ENCODE measurements around the gene FAM3A. TPM values are rescaled to one million over a fixed set of nuclear protein-coding genes. Genes with fewer than 3 reads are reported as not detected.

The FAM3A gene
- total RNA-seq, 6 experiments from 2014 or later = 56.9 to 67.8 (median 59.4) TPM

GRCh38 chrX:154481911-154482601, 34.0 kb downstream of the FAM3A start:
- Mint-ChIP-seq H3K4me1 (ENCODE audit: low read depth) (0 out of 2 replicates have a peak, but pooled peaks cover 6% of the 10 kb centered on the region), H3K27ac (no peak overlapping the region), H3K9me3 (no peaks in the 10 kb centered on the region), H3K4me3 (no peak overlapping the region), H3K36me3 (ENCODE audit: low read depth) (no peaks in the 10 kb centered on the region), H3K27me3 (ENCODE audit: insufficient read depth) (no peaks in the 10 kb centered on the region)
- no peak for TF ChIP-seq CTCF (IDR thresholded peaks at IDR 0.05)
- no peak for DNase-seq

DNA sequence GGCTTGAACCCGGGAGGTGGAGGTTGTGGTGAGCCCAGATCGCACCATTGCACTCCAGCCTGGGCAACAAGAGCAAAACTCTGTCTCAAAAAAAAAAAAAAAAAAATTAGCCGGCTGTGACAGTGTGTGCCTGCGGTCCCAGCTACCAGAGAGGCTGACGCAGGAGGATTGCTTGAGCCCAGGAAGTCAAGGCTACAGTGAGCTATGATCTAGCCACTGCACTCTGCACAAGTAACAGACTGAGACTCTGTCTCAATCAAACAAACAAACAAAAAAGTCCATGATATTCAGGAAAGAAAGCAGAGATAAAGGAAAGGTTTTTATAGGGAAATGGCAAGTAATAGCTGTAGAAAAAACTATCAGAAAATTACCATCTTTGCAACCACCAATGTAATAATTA, 34.8 kb downstream of the FAM3A start:
- TF ChIP-seq CTCF (IDR thresholded peaks at IDR 0.05) = no peak
- H3K4me3 Mint-ChIP-seq = no peak overlapping the region
- H3K27ac Mint-ChIP-seq = no peak overlapping the region
- H3K9me3 Mint-ChIP-seq = no peaks in the 10 kb centered on the region
- H3K36me3 Mint-ChIP-seq (ENCODE audit: low read depth) = no peaks in the 10 kb centered on the region
- DNase-seq = no peak
- H3K27me3 Mint-ChIP-seq (ENCODE audit: insufficient read depth) = no peaks in the 10 kb centered on the region; the same call in 1 of the 2 replicates
- H3K4me1 Mint-ChIP-seq (ENCODE audit: low read depth) = 0 out of 2 replicates have a peak, but pooled peaks cover 6% of the 10 kb centered on the region

DNA sequence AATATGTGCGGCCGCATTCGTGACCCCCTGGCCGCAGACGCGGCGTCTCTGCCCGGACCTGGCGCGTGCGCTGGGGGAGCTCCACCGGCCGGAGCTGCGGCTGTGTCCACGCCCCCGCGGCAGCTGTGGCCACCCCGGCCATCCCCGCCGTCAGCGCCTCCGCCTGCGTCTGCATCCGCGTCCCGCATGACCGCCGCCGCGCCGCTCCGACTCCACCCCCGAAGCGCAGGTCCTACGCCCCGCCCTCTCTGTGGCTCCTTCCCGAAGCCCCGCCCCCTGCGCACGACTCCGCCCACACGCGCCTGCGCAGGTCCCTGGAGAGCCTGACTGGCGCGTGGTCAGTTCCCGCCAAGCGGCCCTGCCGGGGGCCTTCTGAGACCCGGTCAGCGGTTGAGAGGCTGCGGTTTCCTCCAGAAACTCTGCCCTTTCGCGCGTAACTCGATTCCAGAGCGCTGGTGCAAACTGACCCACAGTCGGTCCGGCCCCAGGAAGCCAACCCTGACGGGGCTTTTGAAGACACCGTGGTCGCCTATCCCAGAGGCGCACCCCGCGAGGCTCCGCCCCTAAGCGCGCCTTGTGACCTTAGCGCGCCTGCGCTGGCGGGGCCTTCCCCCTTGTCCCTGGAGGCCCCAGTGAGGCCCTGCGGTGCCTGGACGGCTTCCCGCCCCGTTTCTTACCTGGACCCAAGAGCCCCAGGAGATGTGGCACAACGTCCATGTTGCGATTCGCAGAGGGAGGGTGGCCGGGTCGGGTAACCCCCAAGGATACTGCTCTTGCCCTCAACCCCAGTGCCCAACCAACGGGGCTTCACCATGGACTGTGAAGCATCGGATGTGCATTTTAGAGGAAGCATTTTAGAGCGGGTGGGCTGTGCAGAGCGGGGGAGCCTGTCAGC, 37.1 kb downstream of the FAM3A start, which contains the start of gene LAGE3:
Gene LAGE3 (minus strand): TSS at position 554 of the 895 bp plus-strand sequence. CDS start 366 bp downstream, at position 188.
- H3K4me3 Mint-ChIP-seq = peak within 1 kb of the TSS; percentile 84
- H3K36me3 Mint-ChIP-seq (ENCODE audit: low read depth) = no peaks in the 10 kb centered on the region
- H3K9me3 Mint-ChIP-seq = no peaks in the 10 kb centered on the region
- peak within 1 kb of the TSS; percentile 45 for H3K27ac Mint-ChIP-seq
- no peak for TF ChIP-seq CTCF (IDR thresholded peaks at IDR 0.05)
- DNase-seq = peak; percentile 81
- H3K27me3 Mint-ChIP-seq (ENCODE audit: insufficient read depth) = peaks cover 2% of the 10 kb centered on the region
- no peaks in the 10 kb centered on the region for H3K4me1 Mint-ChIP-seq (ENCODE audit: low read depth)

DNA sequence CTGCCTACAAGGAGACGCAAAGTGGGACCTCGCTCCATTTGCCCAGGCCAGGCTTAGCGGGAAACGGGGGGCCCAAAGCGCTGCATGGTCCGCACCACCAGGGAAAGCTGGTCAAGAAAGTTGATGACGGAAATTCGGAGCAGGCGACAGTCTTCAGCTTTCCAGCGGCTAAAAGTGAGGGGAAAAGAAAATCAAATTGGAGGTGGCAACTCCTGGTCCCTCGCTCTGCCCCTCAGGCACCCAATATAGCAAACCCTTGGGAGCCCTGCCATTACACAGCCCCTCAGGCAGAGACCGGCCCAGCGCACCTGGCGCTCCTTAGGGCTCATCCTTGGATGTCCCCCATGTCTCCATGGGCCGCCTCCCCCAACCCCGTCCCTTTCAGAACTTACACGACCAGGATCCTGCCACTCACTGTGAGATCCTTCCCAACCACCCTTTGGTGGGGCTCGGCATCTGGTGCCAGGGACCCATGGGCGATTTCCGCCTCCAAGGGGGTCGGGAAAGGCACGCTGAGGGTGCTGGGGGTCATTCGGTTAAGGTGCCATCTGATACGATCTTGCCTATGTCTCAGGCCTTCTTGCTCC, 38.0 kb downstream of the FAM3A start:
- H3K4me3 Mint-ChIP-seq = peak overlapping the region; percentile 84
- H3K4me1 Mint-ChIP-seq (ENCODE audit: low read depth) = no peaks in the 10 kb centered on the region
- no peak for DNase-seq
- peaks cover 2% of the 10 kb centered on the region for H3K27me3 Mint-ChIP-seq (ENCODE audit: insufficient read depth)
- no peak for TF ChIP-seq CTCF (IDR thresholded peaks at IDR 0.05)
- peaks cover 6% of the 10 kb centered on the region; the same call in 1 of the 2 replicates for H3K36me3 Mint-ChIP-seq (ENCODE audit: low read depth)
- H3K27ac Mint-ChIP-seq = peak overlapping the region; percentile 45
- H3K9me3 Mint-ChIP-seq = no peaks in the 10 kb centered on the region

GRCh38 chrX:154476821-154477220, 39.2 kb downstream of the FAM3A start:
- Mint-ChIP-seq H3K27me3 (ENCODE audit: insufficient read depth) (peaks cover 2% of the 10 kb centered on the region), H3K9me3 (no peaks in the 10 kb centered on the region), H3K36me3 (ENCODE audit: low read depth) (peaks cover 6% of the 10 kb centered on the region; the same call in 1 of the 2 replicates)

More at GRCh38 chrX:154476821-154477220, 39.2 kb downstream of the FAM3A start:
- no peak overlapping the region for H3K4me3 Mint-ChIP-seq
- no peak for TF ChIP-seq CTCF (IDR thresholded peaks at IDR 0.05)
- H3K4me1 Mint-ChIP-seq (ENCODE audit: low read depth) = no peaks in the 10 kb centered on the region
- no peak for DNase-seq
- peak overlapping the region; percentile 31; the same call in 1 of the 2 replicates for H3K27ac Mint-ChIP-seq

Measured in HFFc6 (cell line).